ENCODE data around the gene FAM20C.
"Not testable (repeated sequence)": the region's sequence is repeated elsewhere in the genome, so short reads cannot be mapped to it uniquely, and the experiment has no call there.

FAM20C gene

DNA sequence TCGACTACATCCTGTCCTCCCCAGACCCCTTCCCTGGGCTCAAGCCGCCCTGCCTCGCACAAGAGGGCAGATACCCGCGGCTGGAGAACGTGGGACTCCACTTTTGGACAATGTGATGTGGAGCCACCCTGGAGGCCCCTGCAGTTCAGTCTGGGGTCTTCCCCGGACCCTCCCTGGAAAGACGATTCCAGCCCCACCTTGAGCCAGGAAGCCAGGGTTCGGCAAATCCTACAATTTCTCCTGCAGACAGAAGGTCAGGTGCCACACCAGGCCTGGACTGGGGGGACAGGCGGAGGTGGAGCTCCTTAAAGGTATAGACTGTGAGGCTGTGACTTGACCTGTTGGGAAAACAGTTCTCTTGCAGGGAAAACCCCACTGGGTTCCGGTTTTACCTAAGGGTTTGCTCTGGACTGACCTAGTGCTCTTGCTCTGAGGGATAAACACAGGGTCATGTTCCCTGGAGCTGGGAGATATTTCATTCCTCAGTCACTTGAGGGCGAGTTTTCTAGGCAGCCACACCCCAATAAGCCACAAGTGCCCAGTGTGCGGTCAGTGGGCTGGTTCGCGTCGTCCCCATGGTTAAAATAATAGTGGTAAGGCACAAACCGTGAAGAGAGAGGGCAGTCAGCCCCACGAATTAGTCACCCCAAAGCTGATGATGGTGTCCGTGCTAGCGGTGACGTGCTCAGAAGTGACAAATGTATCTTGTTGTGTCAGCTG is 99.2 kb downstream of the FAM20C start:
- H3K9ac ChIP-seq (ENCODE audit: low read length) = no peak overlapping the region
- no peaks in the 10 kb centered on the region for H3K4me1 ChIP-seq (ENCODE audit: control insufficient read depth, insufficient read depth, low read length)
- no peaks in the 10 kb centered on the region for H3K36me3 ChIP-seq (ENCODE audit: control insufficient read depth, insufficient read depth, low read length, severe bottlenecking)
- no peak for DNase-seq (ENCODE audit: low read depth)
- peaks cover 57% of the 10 kb centered on the region for H3K27me3 ChIP-seq (replicated peaks; ENCODE audit: control insufficient read depth, insufficient read depth, low read length)
- H3K9me3 ChIP-seq (ENCODE audit: control insufficient read depth, low read length) = no peaks in the 10 kb centered on the region
- H3K4me3 ChIP-seq (ENCODE audit: low read length) = no peak overlapping the region

DNA sequence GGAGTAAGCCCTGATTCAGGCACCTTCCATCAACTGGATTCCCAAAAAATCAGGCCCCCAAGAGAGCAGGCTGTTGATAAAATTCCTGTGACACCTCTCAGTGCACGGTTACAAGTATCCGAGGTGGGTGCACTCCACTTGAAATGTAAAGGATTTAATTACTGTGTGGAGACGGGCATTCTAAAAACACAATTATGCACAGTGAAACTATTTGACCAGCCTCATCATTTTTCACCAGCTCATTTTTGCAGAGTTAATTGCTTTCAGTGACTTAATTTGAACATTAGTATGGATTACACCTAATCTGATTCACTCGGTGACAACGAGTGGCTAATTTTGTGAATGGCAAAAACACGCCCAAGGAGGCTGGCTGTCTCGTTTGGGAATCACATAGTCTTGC is 99.9 kb downstream of the FAM20C start:
- Histone ChIP-seq H3K9me3 (ENCODE audit: control insufficient read depth, low read length) (no peaks in the 10 kb centered on the region), H3K36me3 (ENCODE audit: control insufficient read depth, insufficient read depth, low read length, severe bottlenecking) (no peaks in the 10 kb centered on the region), H3K4me3 (ENCODE audit: low read length) (no peak overlapping the region), H3K9ac (ENCODE audit: low read length) (no peak overlapping the region), H3K27me3 (replicated peaks; ENCODE audit: control insufficient read depth, insufficient read depth, low read length) (peaks cover 56% of the 10 kb centered on the region), H3K4me1 (ENCODE audit: control insufficient read depth, insufficient read depth, low read length) (no peaks in the 10 kb centered on the region)
- no peak for DNase-seq (ENCODE audit: low read depth)

DNA sequence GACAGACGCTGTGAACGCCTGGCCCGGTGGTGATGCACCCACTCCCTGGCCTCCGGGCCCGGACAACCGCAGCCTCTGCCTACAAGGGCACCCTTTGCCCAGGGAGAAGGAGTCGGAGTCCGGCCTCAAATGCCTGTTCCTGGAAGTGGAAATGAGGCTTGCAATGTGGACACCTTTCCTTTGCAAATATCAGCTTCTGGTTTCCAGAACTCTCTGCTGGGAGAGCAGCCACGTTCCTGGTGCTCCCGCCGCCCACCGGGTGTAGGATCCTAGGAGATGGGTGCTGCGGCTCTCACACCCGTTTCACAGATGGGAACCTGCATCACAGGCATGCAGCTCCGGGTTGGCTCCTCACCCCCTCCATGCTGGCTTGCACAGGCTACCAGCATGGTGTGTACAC is 100.5 kb downstream of the FAM20C start:
- Histone ChIP-seq H3K9ac (ENCODE audit: low read length) (no peak overlapping the region), H3K4me1 (ENCODE audit: control insufficient read depth, insufficient read depth, low read length) (no peaks in the 10 kb centered on the region), H3K9me3 (ENCODE audit: control insufficient read depth, low read length) (no peaks in the 10 kb centered on the region), H3K36me3 (ENCODE audit: control insufficient read depth, insufficient read depth, low read length, severe bottlenecking) (no peaks in the 10 kb centered on the region), H3K4me3 (ENCODE audit: low read length) (no peak overlapping the region), H3K27me3 (replicated peaks; ENCODE audit: control insufficient read depth, insufficient read depth, low read length) (peaks cover 54% of the 10 kb centered on the region)
- DNase-seq (ENCODE audit: low read depth) = no peak

DNA sequence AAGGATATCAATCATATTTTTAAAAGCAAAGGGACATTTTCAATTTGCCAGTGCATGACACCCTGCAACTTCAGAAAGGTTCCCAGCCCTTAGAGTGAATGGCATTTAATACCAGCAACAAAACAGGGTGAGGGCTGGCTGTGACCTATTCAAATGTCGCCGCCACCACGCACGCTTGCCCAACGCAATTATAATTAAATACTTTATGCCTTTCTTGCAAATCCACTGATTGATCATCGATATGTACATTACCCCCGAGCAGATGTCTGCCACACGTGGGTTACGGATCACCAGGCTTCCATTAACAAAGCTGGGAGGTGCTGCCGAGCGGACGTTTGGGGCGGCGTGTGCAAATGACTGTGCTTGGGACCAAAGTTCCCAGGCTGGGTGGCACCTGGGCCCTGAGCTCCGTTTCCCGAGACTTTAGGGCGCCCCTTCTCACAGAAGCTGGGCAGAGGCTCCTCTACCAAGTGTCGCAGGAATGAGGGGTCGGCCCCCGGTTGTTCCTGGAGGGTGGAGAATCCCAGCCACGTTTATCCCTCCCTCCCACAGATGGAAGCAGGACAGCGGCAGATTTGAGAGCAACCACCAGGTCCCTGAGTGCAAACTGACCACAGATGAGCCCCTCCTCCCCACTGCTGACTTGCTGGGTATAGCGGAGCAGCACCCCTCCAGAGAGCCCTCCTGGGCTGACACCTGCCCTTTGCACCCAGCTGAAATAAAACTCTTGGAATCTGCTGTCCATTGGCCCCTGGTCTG is 101.5 kb downstream of the FAM20C start:
- Histone ChIP-seq H3K9me3 (ENCODE audit: control insufficient read depth, low read length) (no peaks in the 10 kb centered on the region), H3K27me3 (replicated peaks; ENCODE audit: control insufficient read depth, insufficient read depth, low read length) (peaks cover 57% of the 10 kb centered on the region), H3K36me3 (ENCODE audit: control insufficient read depth, insufficient read depth, low read length, severe bottlenecking) (no peaks in the 10 kb centered on the region), H3K4me1 (ENCODE audit: control insufficient read depth, insufficient read depth, low read length) (no peaks in the 10 kb centered on the region), H3K4me3 (ENCODE audit: low read length) (no peak overlapping the region), H3K9ac (ENCODE audit: low read length) (no peak overlapping the region)
- DNase-seq (ENCODE audit: low read depth) = no peak

DNA sequence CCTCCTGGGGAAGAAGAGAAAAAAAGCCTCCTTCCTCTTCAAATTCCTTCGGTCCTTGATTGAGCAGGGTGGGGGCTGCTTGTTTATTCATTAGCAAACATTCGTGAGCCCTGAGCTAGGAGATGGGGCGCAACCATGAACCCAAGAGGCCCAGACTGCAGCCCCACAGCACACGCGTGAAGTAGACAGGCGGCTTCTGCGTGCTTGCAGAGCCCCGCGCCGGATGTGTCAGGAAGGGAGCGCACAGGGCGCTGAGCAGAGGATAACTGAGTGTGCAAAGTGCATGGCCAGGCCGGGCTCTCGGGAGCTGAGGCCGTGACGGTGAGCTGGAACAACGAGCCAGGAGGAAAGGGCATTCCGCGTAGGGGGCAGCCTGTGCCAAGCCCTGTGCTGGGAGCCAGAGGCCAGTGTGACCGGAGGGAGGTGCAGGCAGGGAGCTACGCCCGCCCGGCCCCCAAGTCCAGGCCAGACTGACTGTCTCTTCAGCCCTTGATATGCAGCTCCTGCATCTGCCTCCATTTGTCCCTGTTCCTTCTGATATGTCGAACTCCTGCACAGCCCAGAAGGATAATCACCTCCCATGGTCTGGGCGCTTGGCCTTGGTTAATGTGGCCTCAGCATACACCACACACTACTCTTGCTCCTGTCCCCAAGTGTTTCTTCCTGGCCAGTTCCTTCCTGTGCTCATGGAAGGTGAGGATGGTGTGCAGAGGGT is 102.2 kb downstream of the FAM20C start:
- no peaks in the 10 kb centered on the region for H3K36me3 ChIP-seq (ENCODE audit: control insufficient read depth, insufficient read depth, low read length, severe bottlenecking)
- DNase-seq (ENCODE audit: low read depth) = no peak
- H3K4me1 ChIP-seq (ENCODE audit: control insufficient read depth, insufficient read depth, low read length) = no peaks in the 10 kb centered on the region
- H3K27me3 ChIP-seq (replicated peaks; ENCODE audit: control insufficient read depth, insufficient read depth, low read length) = peaks cover 56% of the 10 kb centered on the region
- H3K9ac ChIP-seq (ENCODE audit: low read length) = no peak overlapping the region
- H3K9me3 ChIP-seq (ENCODE audit: control insufficient read depth, low read length) = no peaks in the 10 kb centered on the region
- H3K4me3 ChIP-seq (ENCODE audit: low read length) = no peak overlapping the region

DNA sequence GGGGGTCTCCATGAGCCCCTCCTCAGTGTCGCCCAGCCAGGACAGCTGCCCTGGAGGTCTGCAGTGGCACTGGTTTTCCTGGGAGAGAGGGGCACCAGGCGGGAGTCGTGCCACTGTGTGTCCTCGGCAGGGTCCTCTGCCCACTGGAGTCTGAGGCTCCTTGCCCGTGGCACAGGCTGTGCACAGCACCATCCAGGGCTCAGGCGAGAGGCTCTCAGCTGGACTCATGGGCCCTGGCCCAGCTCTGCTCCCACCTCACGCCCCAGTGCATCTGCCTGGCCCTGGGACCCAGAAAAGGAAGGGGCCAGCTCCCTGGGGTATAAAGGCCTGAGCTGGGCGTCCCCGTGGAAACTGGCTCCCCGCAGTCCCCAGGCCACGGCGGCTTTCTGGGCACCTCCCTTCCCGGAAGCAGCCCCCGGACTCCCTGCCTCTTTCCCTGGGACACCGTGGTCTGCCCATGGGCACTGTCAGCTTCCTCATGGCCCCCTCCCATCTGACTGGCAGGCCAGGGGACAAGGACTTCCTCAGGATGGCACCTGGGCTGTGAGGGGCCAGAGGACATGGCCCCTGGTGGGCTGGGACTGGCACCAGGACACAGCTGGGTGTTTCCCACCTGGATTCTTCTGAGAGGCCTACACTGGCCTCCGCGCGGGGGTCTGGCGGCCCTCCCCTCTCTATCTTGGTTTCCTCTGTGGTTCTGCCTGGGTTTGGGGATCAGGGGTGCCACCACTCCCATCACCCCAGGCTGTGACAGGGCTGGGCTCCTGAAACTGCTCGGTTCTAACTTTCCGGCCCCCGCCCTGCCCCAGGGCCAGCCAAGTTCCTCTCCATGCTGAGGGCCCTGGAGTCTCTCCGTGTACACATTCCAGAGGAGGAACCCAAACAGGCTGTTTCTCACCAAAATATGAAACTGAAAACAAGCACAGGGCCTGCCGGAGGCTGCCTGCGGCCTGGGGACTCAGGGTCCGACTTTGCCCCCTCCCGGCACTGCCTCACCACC is 103.1 kb downstream of the FAM20C start:
- H3K4me3 ChIP-seq (ENCODE audit: low read length) = no peak overlapping the region
- peak; percentile 13 for DNase-seq (ENCODE audit: low read depth)
- H3K9me3 ChIP-seq (ENCODE audit: control insufficient read depth, low read length) = no peaks in the 10 kb centered on the region
- H3K9ac ChIP-seq (ENCODE audit: low read length) = no peak overlapping the region
- peaks cover 63% of the 10 kb centered on the region for H3K27me3 ChIP-seq (replicated peaks; ENCODE audit: control insufficient read depth, insufficient read depth, low read length)
- no peaks in the 10 kb centered on the region for H3K36me3 ChIP-seq (ENCODE audit: control insufficient read depth, insufficient read depth, low read length, severe bottlenecking)
- H3K4me1 ChIP-seq (ENCODE audit: control insufficient read depth, insufficient read depth, low read length) = no peaks in the 10 kb centered on the region

DNA sequence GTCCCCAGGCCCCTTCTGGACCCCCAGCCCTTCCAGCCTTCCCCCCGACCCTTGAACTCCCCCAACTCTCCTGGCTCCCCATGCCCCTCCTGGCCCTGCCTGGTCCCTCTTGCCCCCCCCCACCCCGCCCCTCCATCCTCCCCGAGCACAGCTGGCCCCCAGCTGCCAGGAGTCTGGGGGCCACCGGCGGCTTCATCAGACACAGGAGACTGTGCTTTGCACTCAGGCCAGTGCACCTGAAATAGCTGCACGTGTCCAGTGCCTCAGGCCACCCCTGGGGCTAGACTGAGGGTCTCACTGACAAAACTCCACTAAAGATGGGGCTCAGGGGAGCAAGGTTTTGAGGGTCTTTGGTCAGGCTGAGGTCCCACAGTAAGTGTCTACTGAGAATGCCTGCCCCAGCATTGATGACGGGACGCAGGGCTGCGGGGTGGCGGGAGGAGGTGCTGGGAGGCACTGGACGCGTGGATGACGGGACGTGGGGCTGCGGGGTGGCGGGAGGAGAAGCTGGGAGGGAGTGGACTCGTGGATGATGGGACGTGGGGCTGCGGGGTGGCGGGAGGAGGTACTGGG is 104.1 kb downstream of the FAM20C start:
- no peak overlapping the region for H3K4me3 ChIP-seq (ENCODE audit: low read length)
- H3K9ac ChIP-seq (ENCODE audit: low read length) = no peak overlapping the region
- no peaks in the 10 kb centered on the region for H3K36me3 ChIP-seq (ENCODE audit: control insufficient read depth, insufficient read depth, low read length, severe bottlenecking)
- H3K9me3 ChIP-seq (ENCODE audit: control insufficient read depth, low read length) = no peaks in the 10 kb centered on the region
- no peak for DNase-seq (ENCODE audit: low read depth)
- no peaks in the 10 kb centered on the region for H3K4me1 ChIP-seq (ENCODE audit: control insufficient read depth, insufficient read depth, low read length)
- H3K27me3 ChIP-seq (replicated peaks; ENCODE audit: control insufficient read depth, insufficient read depth, low read length) = peaks cover 66% of the 10 kb centered on the region

DNA sequence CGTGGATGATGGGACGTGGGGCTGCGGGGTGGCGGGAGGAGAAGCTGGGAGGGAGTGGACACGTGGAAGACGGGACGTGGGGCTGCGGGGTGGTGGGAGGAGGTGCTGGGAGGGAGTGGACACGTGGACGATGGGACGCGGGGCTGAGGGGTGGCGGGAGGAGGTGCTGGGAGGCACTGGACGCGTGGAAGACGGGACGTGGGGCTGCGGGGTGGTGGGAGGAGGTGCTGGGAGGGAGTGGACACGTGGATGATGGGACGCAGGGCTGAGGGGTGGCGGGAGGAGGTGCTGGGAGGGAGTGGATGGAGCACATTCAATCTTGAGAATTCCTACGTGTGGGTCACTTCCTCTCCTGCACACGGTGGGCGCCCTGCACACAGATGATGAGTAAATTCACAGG is 104.8 kb downstream of the FAM20C start:
- H3K9ac ChIP-seq (ENCODE audit: low read length); H3K9me3 ChIP-seq (ENCODE audit: control insufficient read depth, low read length); H3K4me3 ChIP-seq (ENCODE audit: low read length); H3K4me1 ChIP-seq (ENCODE audit: control insufficient read depth, insufficient read depth, low read length); H3K36me3 ChIP-seq (ENCODE audit: control insufficient read depth, insufficient read depth, low read length, severe bottlenecking); DNase-seq (ENCODE audit: low read depth): not testable (repeated sequence)
- peaks cover 63% of the 10 kb centered on the region for H3K27me3 ChIP-seq (replicated peaks; ENCODE audit: control insufficient read depth, insufficient read depth, low read length)

DNA sequence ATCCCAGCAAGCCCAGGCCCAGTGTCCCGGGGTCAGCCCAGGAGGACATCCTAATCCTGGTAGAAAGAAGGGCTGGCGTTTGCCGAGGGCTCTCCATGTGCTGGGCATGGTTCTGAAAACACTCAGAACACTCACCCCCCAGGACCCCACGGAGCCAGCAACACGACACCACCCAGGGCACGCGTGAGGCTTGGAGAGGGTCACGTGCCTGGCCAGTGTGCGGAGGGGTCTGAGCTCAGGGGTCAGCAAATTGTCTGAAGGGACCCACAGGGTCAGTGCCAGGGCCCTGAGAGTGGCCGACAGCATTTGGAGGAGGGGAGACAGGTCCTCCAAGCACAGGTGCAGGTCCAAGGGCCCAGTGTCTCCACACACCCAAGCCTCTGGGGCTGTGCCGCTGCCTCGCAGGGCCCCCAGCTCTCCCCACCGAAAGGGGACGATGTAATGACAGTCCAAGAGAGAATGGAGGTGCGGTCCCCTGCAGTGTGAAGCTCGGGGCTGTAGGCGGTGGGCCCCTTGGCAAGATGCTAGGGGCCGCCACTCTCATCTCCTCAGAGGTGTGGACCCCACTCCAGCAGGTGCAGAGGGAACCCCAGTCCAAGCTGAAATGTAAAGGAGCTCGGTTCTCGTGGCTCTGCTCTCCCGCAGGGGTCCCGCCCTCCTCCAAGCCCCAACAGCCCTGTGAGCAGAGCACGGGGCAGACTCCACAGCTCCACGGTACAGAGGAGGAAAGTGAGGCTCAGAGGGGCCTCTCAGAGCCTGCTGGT is 105.4 kb downstream of the FAM20C start:
- Histone ChIP-seq H3K4me1 (ENCODE audit: control insufficient read depth, insufficient read depth, low read length) (no peaks in the 10 kb centered on the region), H3K36me3 (ENCODE audit: control insufficient read depth, insufficient read depth, low read length, severe bottlenecking) (no peaks in the 10 kb centered on the region), H3K9me3 (ENCODE audit: control insufficient read depth, low read length) (no peaks in the 10 kb centered on the region), H3K4me3 (ENCODE audit: low read length) (no peak overlapping the region), H3K9ac (ENCODE audit: low read length) (no peak overlapping the region), H3K27me3 (replicated peaks; ENCODE audit: control insufficient read depth, insufficient read depth, low read length) (peaks cover 61% of the 10 kb centered on the region)
- no peak for DNase-seq (ENCODE audit: low read depth)

DNA sequence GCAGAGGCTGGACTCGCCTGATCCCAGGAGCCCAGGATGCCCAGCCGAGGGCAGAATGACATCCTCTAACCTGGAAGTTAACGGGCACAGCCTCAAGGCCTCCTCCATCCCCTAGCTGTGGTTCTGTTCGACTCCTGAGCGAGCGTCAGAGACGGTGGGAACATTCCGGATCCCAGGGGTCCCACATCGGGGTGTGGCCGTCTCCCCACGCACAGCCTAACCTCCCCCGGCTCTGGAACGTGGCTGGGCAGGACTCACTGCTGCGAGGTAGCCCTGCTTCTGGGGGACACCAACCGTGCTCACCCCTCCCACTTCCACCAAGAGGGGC is 106.0 kb downstream of the FAM20C start:
- no peaks in the 10 kb centered on the region for H3K4me1 ChIP-seq (ENCODE audit: control insufficient read depth, insufficient read depth, low read length)
- no peak for DNase-seq (ENCODE audit: low read depth)
- H3K9ac ChIP-seq (ENCODE audit: low read length) = no peak overlapping the region
- no peak overlapping the region for H3K4me3 ChIP-seq (ENCODE audit: low read length)
- H3K27me3 ChIP-seq (replicated peaks; ENCODE audit: control insufficient read depth, insufficient read depth, low read length) = peaks cover 55% of the 10 kb centered on the region
- H3K36me3 ChIP-seq (ENCODE audit: control insufficient read depth, insufficient read depth, low read length, severe bottlenecking) = no peaks in the 10 kb centered on the region
- no peaks in the 10 kb centered on the region for H3K9me3 ChIP-seq (ENCODE audit: control insufficient read depth, low read length)

Measured in adipocyte (in vitro differentiated cells).